Ammon's horn (tissue), 1 donor: ENCODE data around the gene DAD1.
"Not testable (repeated sequence)": the region's sequence is repeated elsewhere in the genome, so short reads cannot be mapped to it uniquely, and the experiment has no call there.

Experiments
- DNase-seq: peaks from one replicate; pipeline ENCODE4 v3.0.0-alpha.2; 2016; ENCODE audit warnings: low spot score

DAD1 gene

DNA sequence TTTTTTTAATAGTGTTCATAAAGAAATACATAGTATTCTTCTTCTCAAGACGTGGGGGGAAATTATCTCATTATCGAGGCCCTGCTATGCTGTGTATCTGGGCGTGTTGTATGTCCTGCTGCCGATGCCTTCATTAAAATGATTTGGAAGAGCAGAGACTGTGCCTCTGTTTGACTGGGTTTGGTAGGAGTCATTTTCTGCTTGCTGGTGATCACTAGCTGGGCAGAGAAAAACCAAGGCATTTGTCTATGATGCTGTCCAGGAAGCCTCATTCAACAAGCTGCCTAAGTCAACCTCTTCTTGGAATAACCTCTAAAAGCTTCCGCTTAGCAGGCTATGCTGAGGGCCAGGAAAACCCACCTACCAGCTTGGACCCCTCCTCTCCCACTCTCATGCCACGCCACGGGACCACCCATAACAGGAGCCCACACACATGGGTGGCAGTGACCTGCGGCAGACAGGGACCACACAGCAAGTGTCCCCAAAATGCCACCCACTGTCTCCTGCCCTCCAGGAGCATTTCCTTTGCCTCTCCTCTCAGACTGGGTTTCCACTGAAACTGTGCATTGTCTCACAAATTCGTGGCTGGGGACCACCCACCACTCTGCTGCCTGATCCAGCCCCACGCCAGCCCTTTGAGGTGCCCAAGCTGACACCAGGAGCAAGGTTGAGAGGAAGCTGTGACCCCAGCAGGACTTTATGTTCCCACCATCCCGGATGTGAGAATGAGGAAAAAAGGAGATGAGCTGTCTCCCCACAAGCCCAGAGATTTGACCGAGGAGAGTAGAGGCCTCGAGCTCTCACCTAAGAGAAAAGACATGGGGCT lies 36.8 kb downstream of the DAD1 start:
- no peak for DNase-seq

DNA sequence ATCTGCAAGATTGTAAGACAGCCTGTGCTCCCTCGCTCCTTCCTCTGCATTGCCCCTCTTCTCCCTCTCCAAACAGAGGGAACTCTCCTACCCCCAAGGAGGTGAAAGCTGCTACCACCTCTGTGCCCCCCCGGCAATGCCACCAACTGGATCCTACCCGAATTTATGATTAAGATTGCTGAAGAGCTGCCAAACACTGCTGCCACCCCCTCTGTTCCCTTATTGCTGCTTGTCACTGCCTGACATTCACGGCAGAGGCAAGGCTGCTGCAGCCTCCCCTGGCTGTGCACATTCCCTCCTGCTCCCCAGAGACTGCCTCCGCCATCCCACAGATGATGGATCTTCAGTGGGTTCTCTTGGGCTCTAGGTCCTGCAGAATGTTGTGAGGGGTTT lies 37.4 kb downstream of the DAD1 start:
- DNase-seq: peak; percentile 49

DNA sequence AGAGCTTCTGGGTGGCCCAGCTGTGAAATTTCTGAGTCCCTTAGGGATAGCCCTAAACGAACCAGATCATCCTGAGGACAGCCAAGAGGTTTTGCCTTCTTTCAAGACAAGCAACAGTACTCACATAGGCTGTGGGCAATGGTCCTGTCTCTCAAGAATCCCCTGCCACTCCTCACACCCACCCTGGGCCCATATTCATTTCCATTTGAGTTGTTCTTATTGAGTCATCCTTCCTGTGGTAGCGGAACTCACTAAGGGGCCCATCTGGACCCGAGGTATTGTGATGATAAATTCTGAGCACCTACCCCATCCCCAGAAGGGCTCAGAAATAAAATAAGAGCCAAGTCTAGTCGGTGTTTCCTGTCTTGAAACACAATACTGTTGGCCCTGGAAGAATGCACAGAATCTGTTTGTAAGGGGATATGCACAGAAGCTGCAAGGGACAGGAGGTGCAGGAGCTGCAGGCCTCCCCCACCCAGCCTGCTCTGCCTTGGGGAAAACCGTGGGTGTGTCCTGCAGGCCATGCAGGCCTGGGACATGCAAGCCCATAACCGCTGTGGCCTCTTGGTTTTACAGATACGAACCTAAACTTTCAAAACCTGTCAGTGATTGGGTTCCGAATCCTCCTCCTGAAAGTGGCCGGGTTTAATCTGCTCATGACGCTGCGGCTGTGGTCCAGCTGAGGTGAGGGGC lies 38.9 kb downstream of the DAD1 start:
- no peak for DNase-seq

DNA sequence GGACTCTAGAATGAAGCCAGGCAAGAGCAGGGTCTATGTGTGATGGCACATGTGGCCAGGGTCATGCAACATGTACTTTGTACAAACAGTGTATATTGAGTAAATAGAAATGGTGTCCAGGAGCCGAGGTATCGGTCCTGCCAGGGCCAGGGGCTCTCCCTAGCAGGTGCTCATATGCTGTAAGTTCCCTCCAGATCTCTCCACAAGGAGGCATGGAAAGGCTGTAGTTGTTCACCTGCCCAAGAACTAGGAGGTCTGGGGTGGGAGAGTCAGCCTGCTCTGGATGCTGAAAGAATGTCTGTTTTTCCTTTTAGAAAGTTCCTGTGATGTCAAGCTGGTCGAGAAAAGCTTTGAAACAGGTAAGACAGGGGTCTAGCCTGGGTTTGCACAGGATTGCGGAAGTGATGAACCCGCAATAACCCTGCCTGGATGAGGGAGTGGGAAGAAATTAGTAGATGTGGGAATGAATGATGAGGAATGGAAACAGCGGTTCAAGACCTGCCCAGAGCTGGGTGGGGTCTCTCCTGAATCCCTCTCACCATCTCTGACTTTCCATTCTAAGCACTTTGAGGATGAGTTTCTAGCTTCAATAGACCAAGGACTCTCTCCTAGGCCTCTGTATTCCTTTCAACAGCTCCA lies 39.6 kb downstream of the DAD1 start:
- DNase-seq: no peak

DNA sequence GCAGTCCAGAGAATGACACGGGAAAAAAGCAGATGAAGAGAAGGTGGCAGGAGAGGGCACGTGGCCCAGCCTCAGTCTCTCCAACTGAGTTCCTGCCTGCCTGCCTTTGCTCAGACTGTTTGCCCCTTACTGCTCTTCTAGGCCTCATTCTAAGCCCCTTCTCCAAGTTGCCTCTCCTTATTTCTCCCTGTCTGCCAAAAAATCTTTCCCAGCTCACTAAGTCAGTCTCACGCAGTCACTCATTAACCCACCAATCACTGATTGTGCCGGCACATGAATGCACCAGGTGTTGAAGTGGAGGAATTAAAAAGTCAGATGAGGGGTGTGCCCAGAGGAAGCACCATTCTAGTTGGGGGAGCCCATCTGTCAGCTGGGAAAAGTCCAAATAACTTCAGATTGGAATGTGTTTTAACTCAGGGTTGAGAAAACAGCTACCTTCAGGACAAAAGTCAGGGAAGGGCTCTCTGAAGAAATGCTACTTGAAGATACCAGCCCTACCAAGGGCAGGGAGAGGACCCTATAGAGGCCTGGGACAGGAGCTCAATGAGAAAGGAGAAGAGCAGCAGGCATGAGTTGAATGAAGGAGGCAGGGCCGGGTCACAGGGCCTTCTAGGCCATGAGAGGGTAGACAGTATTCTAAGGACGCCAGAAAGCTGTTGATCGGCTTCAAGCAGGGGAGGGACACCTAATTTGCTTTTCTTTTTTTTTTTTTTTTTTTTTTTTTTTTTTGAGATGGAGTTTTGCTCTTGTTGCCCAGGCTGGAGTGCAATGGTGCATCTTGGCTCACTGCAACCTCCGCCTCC lies 40.9 kb downstream of the DAD1 start:
- no peak for DNase-seq

DNA sequence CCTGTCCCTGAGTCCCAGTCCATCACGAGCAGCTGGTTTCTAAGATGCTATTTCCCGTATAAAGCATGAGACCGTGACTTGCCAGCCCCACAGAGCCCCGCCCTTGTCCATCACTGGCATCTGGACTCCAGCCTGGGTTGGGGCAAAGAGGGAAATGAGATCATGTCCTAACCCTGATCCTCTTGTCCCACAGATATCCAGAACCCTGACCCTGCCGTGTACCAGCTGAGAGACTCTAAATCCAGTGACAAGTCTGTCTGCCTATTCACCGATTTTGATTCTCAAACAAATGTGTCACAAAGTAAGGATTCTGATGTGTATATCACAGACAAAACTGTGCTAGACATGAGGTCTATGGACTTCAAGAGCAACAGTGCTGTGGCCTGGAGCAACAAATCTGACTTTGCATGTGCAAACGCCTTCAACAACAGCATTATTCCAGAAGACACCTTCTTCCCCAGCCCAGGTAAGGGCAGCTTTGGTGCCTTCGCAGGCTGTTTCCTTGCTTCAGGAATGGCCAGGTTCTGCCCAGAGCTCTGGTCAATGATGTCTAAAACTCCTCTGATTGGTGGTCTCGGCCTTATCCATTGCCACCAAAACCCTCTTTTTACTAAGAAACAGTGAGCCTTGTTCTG lies 41.6 kb downstream of the DAD1 start:
- DNase-seq: no peak

DNA sequence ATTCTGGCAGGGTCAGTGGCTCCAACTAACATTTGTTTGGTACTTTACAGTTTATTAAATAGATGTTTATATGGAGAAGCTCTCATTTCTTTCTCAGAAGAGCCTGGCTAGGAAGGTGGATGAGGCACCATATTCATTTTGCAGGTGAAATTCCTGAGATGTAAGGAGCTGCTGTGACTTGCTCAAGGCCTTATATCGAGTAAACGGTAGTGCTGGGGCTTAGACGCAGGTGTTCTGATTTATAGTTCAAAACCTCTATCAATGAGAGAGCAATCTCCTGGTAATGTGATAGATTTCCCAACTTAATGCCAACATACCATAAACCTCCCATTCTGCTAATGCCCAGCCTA lies 42.3 kb downstream of the DAD1 start:
- no peak for DNase-seq

DNA sequence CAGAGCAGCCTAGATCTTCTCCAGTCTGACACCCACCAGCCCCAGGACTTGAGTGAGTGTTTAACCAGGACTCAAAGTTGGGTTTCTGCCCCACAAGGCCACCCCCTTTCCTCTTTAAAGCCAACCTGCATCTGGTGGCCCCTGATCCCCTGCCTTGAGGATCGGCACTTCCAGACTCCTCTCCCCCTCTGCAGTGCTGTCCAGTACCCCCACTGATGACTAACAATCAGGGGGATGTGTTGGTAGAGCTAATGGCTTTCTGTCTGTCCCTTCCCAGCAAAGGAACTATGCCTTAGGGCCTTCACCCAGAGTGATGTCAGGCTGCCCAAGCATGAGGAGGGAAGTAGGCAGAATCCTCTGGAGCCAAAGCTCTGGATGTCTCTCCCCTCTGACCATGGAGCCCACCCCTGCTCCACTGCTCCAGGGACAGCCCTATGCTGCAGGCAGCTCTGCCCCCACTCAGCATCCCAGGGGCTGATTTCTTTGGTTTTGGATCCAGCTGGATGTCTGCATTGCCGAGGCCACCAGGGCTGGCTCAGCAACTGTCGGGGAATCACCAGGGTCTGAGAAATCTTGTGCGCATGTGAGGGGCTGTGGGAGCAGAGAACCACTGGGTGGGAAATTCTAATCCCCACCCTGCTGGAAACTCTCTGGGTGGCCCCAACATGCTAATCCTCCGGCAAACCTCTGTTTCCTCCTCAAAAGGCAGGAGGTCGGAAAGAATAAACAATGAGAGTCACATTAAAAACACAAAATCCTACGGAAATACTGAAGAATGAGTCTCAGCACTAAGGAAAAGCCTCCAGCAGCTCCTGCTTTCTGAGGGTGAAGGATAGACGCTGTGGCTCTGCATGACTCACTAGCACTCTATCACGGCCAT lies 42.9 kb downstream of the DAD1 start:
- no peak for DNase-seq

DNA sequence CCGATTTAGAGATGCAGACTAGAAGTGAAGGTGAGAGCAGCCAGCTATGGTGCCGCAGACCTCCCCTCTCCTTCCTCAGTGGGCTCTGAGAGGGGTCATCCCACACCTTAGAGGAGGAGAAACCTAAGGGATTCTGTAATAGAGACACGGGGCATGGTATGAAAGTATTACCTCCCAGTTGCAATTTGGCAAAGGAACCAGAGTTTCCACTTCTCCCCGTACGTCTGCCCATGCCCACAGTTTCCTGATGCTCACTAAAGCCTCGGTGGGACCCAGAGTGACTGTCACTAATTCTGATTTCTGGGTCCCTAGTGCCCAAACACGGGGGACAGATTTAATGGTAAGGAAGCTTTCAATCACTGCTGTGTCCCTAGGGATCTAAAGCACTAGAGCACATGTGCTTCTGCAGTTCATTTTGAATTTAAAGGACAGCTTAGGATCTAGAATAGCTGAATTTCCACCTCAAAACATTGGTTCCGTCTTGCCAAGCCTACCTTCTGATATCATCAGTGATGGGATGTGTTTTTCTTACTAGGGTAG lies 44.1 kb downstream of the DAD1 start:
- DNase-seq: no peak

DNA sequence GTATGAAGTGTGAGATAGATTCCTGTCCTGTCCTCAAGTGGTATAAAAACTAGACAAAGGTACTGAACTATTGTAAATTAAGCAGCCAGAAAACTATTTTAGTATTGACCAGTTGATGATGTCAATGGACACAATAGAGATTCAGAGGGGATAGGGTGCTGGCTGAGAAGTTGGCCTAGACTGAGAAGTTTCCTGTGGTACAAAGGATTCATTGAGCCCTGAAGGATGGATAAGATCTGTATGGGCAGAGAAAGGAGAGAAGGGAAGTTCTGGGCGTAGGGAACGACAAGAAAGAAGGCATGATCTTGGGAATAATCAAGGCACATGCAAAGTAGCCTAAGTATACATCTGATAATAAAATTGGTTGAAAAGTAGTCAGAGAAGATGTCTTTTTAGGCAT lies 44.6 kb downstream of the DAD1 start:
- no peak for DNase-seq

DNA sequence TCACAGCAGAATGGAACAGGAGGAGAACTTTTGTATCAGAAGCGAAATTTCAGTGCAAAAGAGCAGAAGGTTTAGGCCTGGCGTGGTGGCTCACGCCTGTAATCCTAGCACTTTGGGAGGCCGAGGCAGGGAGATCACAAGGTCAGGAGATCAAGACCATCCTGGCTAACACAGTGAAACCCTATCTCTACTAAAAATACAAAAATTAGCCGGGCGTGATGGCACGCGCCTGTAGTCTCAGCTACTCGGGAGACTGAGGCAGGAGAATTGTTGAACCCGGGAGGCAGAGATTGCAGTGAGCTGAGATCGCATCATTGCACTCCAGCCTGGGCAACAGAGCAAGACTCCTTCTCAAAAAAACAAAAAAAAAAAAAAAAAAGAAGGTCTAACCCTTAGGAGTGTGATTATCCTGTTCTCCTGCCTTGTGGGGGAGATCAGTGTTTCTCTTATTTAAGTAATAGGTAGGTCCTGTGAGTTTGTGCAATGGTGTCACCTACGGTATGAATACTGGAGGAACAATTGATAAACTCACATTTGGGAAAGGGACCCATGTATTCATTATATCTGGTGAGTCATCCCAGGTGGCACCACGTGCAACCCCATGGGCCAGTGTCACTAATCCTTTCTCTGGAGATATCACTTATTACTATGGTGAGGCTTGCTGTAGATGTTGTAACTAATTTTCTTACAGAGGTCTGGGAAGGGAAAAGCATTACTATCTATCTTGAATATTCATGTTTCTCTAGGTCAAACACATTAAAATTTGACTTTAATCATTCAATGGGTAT lies 45.3 kb downstream of the DAD1 start:
- DNase-seq: not testable (repeated sequence)

DNA sequence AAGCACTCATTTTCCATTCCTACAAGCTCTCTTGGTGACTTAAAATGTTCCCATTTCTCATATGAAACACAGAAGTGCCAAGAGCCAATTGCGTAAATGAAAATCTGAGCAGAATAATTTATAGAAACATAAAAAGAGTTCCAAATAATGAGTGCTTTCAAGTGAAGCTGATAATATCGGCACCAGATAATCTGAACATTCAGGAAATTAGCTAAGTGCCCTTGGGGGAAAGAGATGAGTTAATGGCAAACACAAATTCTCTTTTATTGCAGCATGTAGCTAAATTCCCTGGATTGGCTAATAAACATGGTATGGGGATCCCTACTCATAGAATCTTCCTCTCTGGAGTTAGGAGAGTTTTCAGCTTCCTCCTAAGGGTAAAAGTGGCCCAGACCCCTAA lies 46.7 kb downstream of the DAD1 start:
- no peak for DNase-seq

DNA sequence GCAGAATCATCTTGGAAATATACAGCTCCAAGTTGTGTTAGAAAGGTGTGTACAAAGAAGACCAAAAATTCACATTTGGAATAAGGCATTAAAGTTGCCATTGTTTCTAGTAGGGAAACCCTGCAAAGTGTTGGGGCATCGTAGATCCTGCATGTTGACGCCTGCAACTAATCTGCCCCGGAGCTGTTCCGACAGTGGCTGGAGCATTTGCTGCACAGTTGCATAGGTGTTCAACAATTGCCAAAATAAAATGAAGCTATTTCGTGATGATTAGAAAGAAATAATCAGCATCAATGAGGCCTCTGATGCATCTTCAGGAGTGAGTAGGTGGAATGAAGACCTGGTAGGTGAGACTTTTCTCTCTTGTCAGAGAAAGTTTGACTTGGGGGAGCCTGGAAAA lies 47.3 kb downstream of the DAD1 start:
- no peak for DNase-seq

DNA sequence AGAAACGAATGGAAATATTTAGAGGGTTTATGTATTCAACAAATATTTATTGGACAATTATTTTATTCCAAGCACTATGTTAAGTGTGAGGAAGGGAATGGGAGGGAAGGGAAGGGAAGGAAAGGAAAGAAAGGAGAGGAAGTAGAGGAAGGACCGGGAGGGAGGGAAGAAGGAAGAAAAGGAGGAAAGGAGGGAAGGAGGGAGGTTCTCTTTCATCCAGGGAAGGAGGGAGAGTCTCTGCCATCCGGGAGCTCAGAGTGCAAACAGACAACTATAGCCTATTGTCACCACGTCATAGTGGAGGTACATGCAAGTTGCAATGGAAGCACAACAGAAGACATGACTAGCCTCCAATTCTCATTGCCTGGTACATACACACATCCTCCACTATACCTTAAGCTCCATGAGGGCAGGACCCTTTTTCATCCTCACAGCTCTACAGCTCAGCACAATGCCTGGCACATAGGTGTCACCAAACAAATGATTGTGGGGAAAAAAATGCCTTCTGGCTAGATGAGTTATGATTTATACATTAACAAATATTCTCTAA lies 48.1 kb downstream of the DAD1 start:
- DNase-seq: no peak

DNA sequence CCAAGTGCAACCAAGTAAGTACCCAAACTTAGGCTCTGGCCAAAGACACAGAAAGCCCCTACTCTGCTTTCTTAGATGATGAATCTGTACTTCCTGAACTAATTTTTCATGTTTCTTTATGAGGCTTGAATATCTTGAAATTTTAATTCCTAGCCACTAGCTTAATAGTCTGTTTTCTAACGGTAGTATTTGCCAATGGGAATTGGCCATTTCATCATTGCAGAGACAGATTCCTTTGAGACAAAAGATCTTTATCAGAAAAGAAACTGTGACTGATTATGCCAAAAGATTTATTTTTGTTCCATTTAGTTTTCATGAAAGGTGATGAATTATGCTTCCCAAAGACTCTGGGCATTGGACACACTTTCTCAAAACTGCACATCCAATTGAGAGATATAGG lies 48.7 kb downstream of the DAD1 start:
- no peak for DNase-seq

DNA sequence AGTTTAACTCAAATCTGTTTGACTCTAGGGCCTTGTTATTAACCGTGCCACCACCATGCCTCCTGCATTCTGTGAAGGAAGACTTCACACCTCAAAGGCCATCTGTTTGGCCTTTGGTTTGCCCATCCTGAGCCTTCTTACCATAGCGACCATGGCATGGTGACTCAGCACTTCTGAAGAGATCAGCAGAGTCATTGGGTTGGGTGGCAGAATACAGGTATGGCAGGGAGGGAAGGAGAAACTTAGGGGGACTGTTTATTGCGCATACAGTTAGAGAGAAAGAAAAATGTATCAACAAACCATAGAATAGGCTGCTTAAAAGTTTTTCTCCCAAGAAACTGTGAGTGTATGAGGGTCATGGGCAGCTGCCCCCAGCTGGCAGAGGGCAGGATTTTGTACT lies 49.2 kb downstream of the DAD1 start:
- DNase-seq: no peak

DNA sequence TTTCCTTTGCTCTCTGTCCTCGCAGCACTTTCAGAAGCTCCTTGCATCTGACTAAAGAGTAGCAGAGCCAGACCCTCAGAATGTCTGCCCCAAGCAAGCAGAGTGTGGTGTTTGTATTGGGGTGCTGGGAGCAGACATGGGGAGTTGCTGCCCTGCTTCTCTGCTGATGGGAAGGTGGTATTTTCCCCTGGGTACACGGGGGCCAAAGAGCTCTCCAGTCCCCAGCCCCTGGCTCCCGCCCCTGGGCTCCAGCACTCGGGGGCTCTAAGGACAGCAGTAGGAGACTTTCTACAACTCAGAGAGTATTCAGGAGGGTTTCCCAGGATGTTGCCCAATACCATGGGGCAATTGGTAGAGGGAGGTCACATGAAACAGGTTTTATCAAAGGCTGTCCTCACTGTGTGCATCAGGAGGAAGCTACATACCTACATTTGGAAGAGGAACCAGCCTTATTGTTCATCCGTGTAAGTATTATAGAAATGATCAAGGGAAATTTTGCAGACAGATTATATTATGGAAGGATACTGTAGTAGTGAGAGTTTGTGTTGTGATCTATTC lies 50.3 kb downstream of the DAD1 start:
- no peak for DNase-seq

DNA sequence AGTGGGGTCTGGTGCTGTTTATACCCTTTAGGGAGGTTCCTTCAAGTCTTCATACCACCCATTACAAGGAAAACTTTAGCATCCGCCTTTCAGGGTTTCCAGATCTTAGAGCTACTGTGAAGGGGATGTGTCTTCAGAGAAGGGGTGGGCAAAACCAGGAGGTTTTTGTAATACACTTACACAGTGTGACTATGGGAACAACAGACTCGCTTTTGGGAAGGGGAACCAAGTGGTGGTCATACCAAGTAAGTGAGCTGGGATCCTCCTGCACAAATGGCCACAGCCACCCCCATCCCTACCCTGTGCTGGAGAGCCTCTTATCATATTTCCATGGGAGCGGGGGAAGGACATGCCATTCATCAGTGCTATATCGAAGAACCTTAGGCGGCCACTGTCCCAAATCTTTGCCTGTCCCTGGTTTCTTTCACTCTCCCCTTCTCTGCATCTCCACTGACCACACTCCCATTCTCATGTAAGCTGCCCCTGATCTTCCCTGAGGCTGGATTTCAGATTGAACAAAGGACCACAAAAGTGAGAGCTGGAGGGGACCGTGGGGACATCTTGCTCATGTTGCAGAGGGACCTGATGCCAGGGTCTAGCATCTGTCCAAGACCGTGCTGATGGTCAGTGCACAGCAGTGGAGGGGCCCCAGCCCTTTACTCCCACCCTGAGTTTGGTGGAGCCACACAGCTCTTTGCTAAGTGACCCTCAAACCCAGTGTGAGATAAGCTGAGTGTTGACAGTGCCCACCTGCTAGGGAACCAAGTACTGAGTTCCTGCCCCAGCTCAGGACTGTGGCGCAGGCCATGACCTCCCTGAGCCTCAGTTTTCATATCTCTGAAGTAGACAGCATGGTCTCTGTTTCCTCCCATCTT lies 51.4 kb downstream of the DAD1 start:
- no peak for DNase-seq
